IMR-90 (cell line): ENCODE results near the gene CDK18. TPM values are rescaled to one million over a fixed set of nuclear protein-coding genes. Genes with fewer than 3 reads are reported as not detected.

Source experiments
- ATAC-seq: fragments of 200-7000 bp; cut with Tn5 transposase; 2 replicates; pipeline ENCODE4 v1.9.1; 2020; ENCODE audit warnings: low read depth, mild to moderate bottlenecking, moderate library complexity
- BruUV-seq: library from RNA; stranded (reverse); fragments of 400-500 nt; replicated peaks from 2 replicates; lab custom pipeline; 2021; lab: Mats Ljungman, UMichigan
- CTCF ChIA-PET: fragments of 300-600 bp; formaldehyde crosslinking; extraction: SDS; loops from one replicate; lab custom pipeline; 2021; ENCODE audit warnings: antibody characterized with exemption; lab: Yijun Ruan, JAX
- POLR2A ChIA-PET: fragments of 300-600 bp; sonication (Branson Sonifier 250); formaldehyde crosslinking; loops from one replicate; lab custom pipeline; 2022; ENCODE audit warnings: antibody characterized with exemption; ENCODE audit not compliant: unreplicated experiment; lab: Charles Lee
- DNase-seq: peaks from one replicate; pipeline ENCODE4 v3.0.0; 2013
- H2AFZ ChIP-seq: replicated peaks from 2 replicates; pipeline ENCODE3; 2013; ENCODE audit warnings: low read length, mild to moderate bottlenecking; ENCODE audit not compliant: poor library complexity
- H2AK5ac ChIP-seq: 2 replicates; pipeline ENCODE4 v1.6.1; 2013; ENCODE audit warnings: low read depth, low read length, inconsistent platforms
- H2AK9ac ChIP-seq: replicated peaks from 2 replicates; pipeline ENCODE3; 2013; ENCODE audit warnings: mild to moderate bottlenecking, low read depth, low read length, moderate library complexity; ENCODE audit not compliant: poor library complexity
- H2BK120ac ChIP-seq: 2 replicates; pipeline ENCODE4 v1.6.1; 2013; ENCODE audit warnings: low read depth, low read length, inconsistent platforms
- H2BK15ac ChIP-seq: 3 replicates; pipeline ENCODE4 v1.6.1; 2013; ENCODE audit warnings: low read depth, low read length, inconsistent platforms
- H2BK20ac ChIP-seq: 2 replicates; pipeline ENCODE4 v1.6.1; 2013; ENCODE audit warnings: low read depth, mild to moderate bottlenecking, inconsistent platforms, low read length, moderate library complexity
- H2BK5ac ChIP-seq: 2 replicates; pipeline ENCODE4 v1.6.1; 2013; ENCODE audit warnings: mild to moderate bottlenecking, low read depth, low read length, inconsistent platforms; ENCODE audit not compliant: poor library complexity, severe bottlenecking
- H3K14ac ChIP-seq: replicated peaks from 2 replicates; pipeline ENCODE4 v1.6.1; 2013; ENCODE audit warnings: low read depth, low read length, inconsistent platforms
- H3K18ac ChIP-seq: 2 replicates; pipeline ENCODE4 v1.6.1; 2013; ENCODE audit warnings: low read depth, low read length, control low read depth
- H3K23ac ChIP-seq: 2 replicates; pipeline ENCODE4 v1.6.1; 2013; ENCODE audit warnings: low read depth, low read length, inconsistent platforms
- H3K27ac ChIP-seq: 2 replicates; pipeline ENCODE4 v1.5.1; 2013; ENCODE audit warnings: mild to moderate bottlenecking, control low read depth, low read length; ENCODE audit not compliant: insufficient read depth
- H3K27me3 ChIP-seq: 2 replicates; pipeline ENCODE4 v1.6.1; 2013; ENCODE audit warnings: low read length; ENCODE audit not compliant: control insufficient read depth, insufficient read depth
- H3K36me3 ChIP-seq: 2 replicates; pipeline ENCODE4 v1.6.1; 2013; ENCODE audit warnings: low read length, mixed read lengths; ENCODE audit not compliant: control insufficient read depth, insufficient read depth
- H3K4ac ChIP-seq: 2 replicates; pipeline ENCODE4 v1.6.1; 2013; ENCODE audit warnings: low read depth, low read length, inconsistent platforms
- H3K4me1 ChIP-seq: 2 replicates; pipeline ENCODE4 v1.6.1; 2013; ENCODE audit warnings: low read length, mixed read lengths; ENCODE audit not compliant: control insufficient read depth, insufficient read depth
- H3K4me2 ChIP-seq: 2 replicates; pipeline ENCODE4 v1.6.1; 2013; ENCODE audit warnings: low read depth, mild to moderate bottlenecking, control low read depth, low read length, moderate library complexity
- H3K4me3 ChIP-seq: 2 replicates; pipeline ENCODE4 v1.5.1; 2013; ENCODE audit warnings: low read depth, mild to moderate bottlenecking, control low read depth, low read length, moderate library complexity; ENCODE audit not compliant: insufficient read depth
- H3K56ac ChIP-seq: 2 replicates; pipeline ENCODE4 v1.6.1; 2013; ENCODE audit warnings: low read length, inconsistent platforms; ENCODE audit not compliant: insufficient read depth; ENCODE audit errors: extremely low read depth
- H3K79me1 ChIP-seq, 2 experiments: 2 replicates each; pipeline ENCODE4 v1.6.1; 2013; ENCODE audit warnings: low read length in 2 of 2, inconsistent platforms in 1 of 2, low read depth in 1 of 2
- H3K9ac ChIP-seq: 2 replicates; pipeline ENCODE4 v1.6.1; 2013; ENCODE audit warnings: low read depth, low read length, control low read depth
- H3K9me1 ChIP-seq: 2 replicates; pipeline ENCODE4 v1.6.1; 2013; ENCODE audit warnings: low read length, inconsistent platforms; ENCODE audit not compliant: insufficient read depth
- H3K9me3 ChIP-seq: 2 replicates; pipeline ENCODE4 v1.6.1; 2013; ENCODE audit warnings: low read length; ENCODE audit not compliant: control insufficient read depth, insufficient read depth
- H4K20me1 ChIP-seq: 2 replicates; pipeline ENCODE4 v1.6.1; 2013; ENCODE audit warnings: low read length, inconsistent platforms; ENCODE audit not compliant: insufficient read depth
- H4K5ac ChIP-seq: 2 replicates; pipeline ENCODE4 v1.6.1; 2013; ENCODE audit warnings: mild to moderate bottlenecking, low read depth, low read length, control low read depth
- H4K8ac ChIP-seq, 2 experiments: 2 replicates each; pipeline ENCODE4 v1.6.1; 2013; ENCODE audit warnings: low read depth in 2 of 2, low read length in 2 of 2, control low read depth in 1 of 2, inconsistent platforms in 1 of 2
- H4K91ac ChIP-seq: 2 replicates; pipeline ENCODE4 v1.6.1; 2013; ENCODE audit warnings: low read depth, low read length, inconsistent platforms; ENCODE audit not compliant: insufficient read depth
- CEBPB ChIP-seq: IDR thresholded peaks from 2 replicates; pipeline ENCODE4 v1.6.1; 2012; ENCODE audit warnings: low read depth, low read length, improper control_type of control experiment
- CHD1 ChIP-seq: IDR thresholded peaks from 2 replicates; pipeline ENCODE4 v1.6.1; 2012; ENCODE audit warnings: low read depth, low read length, improper control_type of control experiment
- CTCF ChIP-seq: conservative IDR thresholded peaks from 2 replicates; pipeline ENCODE4 v1.5.1; 2012; ENCODE audit warnings: mild to moderate bottlenecking, low read depth, low read length, improper control_type of control experiment
- MAFK ChIP-seq: IDR thresholded peaks from 2 replicates; pipeline ENCODE4 v1.6.1; 2012; ENCODE audit warnings: low read depth, low read length, improper control_type of control experiment
- MAZ ChIP-seq: IDR thresholded peaks from 2 replicates; pipeline ENCODE4 v1.6.1; 2012; ENCODE audit warnings: low read depth, mild to moderate bottlenecking, low read length, improper control_type of control experiment, moderate library complexity, borderline replicate concordance
- RCOR1 ChIP-seq: IDR thresholded peaks from 2 replicates; pipeline ENCODE4 v1.6.1; 2012; ENCODE audit warnings: mild to moderate bottlenecking, low read length, improper control_type of control experiment; ENCODE audit not compliant: insufficient replicate concordance
- RFX5 ChIP-seq: IDR thresholded peaks from 2 replicates; pipeline ENCODE4 v1.8.0; 2012; ENCODE audit warnings: low read depth, mild to moderate bottlenecking, low read length, moderate library complexity
- SMC3 ChIP-seq: fragments of 150-350 bp; IDR thresholded peaks from 2 replicates; pipeline ENCODE4 v1.6.1; 2016; ENCODE audit warnings: low read depth, mild to moderate bottlenecking, antibody characterized with exemption, low read length, moderate library complexity
- WGBS, 2 experiments: methylation state at CpG; one replicate each; pipeline versions ENCODE4 v1.1.5 to v1.1.7; 2013; ENCODE audit warnings: missing lambda C conversion rate in 2 of 2; ENCODE audit not compliant: insufficient read length in 1 of 2; ENCODE audit errors: extremely low coverage in 2 of 2; 5-methylcytosine and 5-hydroxymethylcytosine counted together
- dilution Hi-C: fragments of 300-500 bp; cut with HindIII; formaldehyde crosslinking; loops from one replicate; pipeline ENCODE4 v1.14.3; 2018; ENCODE audit warnings: low sequenced_read_pairs; ENCODE audit not compliant: unreplicated experiment
- in situ Hi-C: fragments of 300-500 bp; cut with MboI; formaldehyde crosslinking; loops from 3 replicates; pipeline ENCODE4 v1.14.3; 2019; ENCODE audit warnings: low sequenced_read_pairs, inconsistent platforms, mixed read lengths
- intact Hi-C: fragments of 100-400 bp; cut with micrococcal nuclease; formaldehyde crosslinking; loops from 2 replicates; pipeline ENCODE4 v1.10.0; 2022
- polyA plus RNA-seq, 3 experiments: library from polyadenylated mRNA; depleted of rRNA; stranded (reverse); fragments of >200 nt; gene quantifications; 2 replicates each; pipeline ENCODE4 v1.2.3, GENCODE V29; 2012; ENCODE audit warnings: low replicate concordance in 1 of 3
- total RNA-seq: library from RNA; depleted of rRNA; stranded (reverse); fragments of >200 nt; gene quantifications from 2 replicates; pipeline ENCODE4 v1.2.3, GENCODE V29; 2012
- TF ChIP-seq, protein P1 (sequence below): fragments of 150-350 bp; IDR thresholded peaks from 2 replicates; pipeline ENCODE4 v1.6.1; 2017; ENCODE audit warnings: mild to moderate bottlenecking, antibody characterized with exemption, low read length, low read depth
- TF ChIP-seq, protein P2 (sequence below): fragments of 150-350 bp; IDR thresholded peaks from 2 replicates; pipeline ENCODE4 v1.6.1; 2016; ENCODE audit warnings: low read depth, mild to moderate bottlenecking, low read length, moderate library complexity, borderline replicate concordance

Gene CDK18
- total and polyA plus RNA-seq, 2 of the 4 experiments (the other 2 are of a cell fraction), result 0.18 to 0.48 TPM

GRCh38 chr1:205532026-205532898 is 27.8 kb downstream of the CDK18 start:
- Histone ChIP-seq H2BK5ac (no peak overlapping the region), H3K4ac (no peak overlapping the region), H2BK20ac (no peak overlapping the region), H3K56ac (no peak overlapping the region), H3K4me3 (no peak overlapping the region), H3K14ac (no peak overlapping the region), H3K36me3 (no peaks in the 10 kb centered on the region), H4K8ac (no peak overlapping the region), H3K79me1 (no peaks in the 10 kb centered on the region), H3K9me1 (no peaks in the 10 kb centered on the region), H3K18ac (no peak overlapping the region), H3K27me3 (peaks cover 40% of the 10 kb centered on the region), H4K20me1 (no peaks in the 10 kb centered on the region), H2AK5ac (no peak overlapping the region), H3K4me1 (no peaks in the 10 kb centered on the region), H3K23ac (no peak overlapping the region), H4K91ac (no peak overlapping the region), H2AK9ac (no peak overlapping the region), H3K27ac (no peak overlapping the region), H3K4me2 (no peak overlapping the region), H3K9me3 (no peaks in the 10 kb centered on the region), H2AFZ (peak overlapping the region; percentile 15), H2BK15ac (no peak overlapping the region), H4K5ac (no peak overlapping the region), H2BK120ac (no peak overlapping the region), H3K9ac (no peak overlapping the region)
- DNase-seq (no peak), ATAC-seq (no peak)
- dilution Hi-C loops (no loop called here), intact Hi-C loops (no loop called here), in situ Hi-C loops (no loop called here)
- TF ChIP-seq SMC3 (no peak), MAFK (no peak), RFX5 (no peak), CTCF (no peak), MAZ (no peak), CEBPB (no peak), RCOR1 (no peak), CHD1 (no peak)
- TF ChIP-seq, protein P1, sequence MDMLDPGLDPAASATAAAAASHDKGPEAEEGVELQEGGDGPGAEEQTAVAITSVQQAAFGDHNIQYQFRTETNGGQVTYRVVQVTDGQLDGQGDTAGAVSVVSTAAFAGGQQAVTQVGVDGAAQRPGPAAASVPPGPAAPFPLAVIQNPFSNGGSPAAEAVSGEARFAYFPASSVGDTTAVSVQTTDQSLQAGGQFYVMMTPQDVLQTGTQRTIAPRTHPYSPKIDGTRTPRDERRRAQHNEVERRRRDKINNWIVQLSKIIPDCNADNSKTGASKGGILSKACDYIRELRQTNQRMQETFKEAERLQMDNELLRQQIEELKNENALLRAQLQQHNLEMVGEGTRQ, result no peak
- TF ChIP-seq, protein P2, sequence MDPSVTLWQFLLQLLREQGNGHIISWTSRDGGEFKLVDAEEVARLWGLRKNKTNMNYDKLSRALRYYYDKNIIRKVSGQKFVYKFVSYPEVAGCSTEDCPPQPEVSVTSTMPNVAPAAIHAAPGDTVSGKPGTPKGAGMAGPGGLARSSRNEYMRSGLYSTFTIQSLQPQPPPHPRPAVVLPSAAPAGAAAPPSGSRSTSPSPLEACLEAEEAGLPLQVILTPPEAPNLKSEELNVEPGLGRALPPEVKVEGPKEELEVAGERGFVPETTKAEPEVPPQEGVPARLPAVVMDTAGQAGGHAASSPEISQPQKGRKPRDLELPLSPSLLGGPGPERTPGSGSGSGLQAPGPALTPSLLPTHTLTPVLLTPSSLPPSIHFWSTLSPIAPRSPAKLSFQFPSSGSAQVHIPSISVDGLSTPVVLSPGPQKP, result no peak
- ChIA-PET POLR2A (no interaction called here), CTCF (no interaction called here)
- 90% methylated on average over 4 of the region's 22 CpGs; no CpG with 5 or more reads in 1 of the 2 experiments for WGBS, 2 experiments
- no TSS peak for BruUV-seq
